NCI-H69 (cell line): Measurements from ENCODE around the gene MACC1.

Experiments
- DNase-seq: peaks from one replicate; lab custom pipeline; 2025; lab: John Stamatoyannopoulos, UW

MACC1 gene, protein sequence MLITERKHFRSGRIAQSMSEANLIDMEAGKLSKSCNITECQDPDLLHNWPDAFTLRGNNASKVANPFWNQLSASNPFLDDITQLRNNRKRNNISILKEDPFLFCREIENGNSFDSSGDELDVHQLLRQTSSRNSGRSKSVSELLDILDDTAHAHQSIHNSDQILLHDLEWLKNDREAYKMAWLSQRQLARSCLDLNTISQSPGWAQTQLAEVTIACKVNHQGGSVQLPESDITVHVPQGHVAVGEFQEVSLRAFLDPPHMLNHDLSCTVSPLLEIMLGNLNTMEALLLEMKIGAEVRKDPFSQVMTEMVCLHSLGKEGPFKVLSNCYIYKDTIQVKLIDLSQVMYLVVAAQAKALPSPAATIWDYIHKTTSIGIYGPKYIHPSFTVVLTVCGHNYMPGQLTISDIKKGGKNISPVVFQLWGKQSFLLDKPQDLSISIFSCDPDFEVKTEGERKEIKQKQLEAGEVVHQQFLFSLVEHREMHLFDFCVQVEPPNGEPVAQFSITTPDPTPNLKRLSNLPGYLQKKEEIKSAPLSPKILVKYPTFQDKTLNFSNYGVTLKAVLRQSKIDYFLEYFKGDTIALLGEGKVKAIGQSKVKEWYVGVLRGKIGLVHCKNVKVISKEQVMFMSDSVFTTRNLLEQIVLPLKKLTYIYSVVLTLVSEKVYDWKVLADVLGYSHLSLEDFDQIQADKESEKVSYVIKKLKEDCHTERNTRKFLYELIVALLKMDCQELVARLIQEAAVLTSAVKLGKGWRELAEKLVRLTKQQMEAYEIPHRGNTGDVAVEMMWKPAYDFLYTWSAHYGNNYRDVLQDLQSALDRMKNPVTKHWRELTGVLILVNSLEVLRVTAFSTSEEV

DNA sequence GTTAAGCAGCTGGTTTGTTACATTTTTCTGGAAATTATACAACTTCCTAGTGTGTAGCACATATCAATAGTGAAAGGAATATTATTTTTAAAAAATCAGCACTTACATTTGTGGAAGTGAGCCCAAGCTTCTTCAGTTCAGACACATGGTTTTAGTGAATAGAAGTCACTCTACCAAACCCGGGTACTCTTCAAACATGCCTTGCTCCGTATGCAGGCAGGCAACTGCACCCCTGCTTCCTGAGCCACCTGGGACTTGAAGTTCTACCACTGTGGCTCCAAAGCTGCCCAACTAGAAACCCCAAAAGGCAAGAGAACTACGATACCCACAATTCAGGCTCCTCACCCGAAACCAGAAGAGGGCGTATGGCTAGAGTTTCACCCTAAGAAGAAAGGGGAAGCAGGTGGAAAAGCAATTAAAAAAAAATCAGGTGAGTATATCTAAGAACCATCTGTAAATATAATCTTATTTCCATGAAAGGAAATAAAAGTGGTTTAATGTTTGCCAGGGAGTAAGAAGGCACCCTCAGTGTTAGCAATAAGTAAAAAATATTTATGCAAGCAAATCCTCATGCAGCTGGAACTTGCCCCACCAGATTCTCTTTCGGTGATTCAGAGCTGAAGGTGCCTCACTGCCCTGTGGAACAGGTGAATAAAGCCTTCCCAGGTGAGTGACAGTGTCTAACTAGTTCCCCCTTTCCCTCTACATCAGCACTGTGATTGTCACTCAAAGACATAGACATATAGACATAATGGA is at the start of gene MACC1:
Gene MACC1 (minus strand): TSS at position 192 of the 756 bp plus-strand sequence. CDS start 55,522 bp downstream, outside the sequence.
- peak; percentile 90 for DNase-seq

DNA sequence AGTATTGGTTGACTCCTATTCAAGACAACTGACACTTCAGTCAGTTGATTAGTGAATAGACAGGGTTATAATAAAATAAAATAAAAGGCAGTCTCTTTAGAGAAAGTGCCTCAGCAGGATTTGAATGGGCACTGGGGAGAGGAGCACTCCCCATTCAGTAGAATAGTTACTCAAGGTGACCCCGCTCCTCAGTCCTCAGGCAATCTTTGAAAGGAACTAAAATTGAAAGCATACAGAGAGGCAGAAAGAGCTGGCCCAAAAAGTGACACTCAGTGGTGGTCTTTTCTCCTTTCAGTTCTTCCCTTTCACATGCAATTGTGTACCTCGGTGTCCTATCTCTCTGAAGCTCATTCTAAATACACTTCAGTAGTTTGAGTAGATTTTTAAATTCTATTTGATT is 47.4 kb upstream of the MACC1 start:
- peak; percentile 81 for DNase-seq

DNA sequence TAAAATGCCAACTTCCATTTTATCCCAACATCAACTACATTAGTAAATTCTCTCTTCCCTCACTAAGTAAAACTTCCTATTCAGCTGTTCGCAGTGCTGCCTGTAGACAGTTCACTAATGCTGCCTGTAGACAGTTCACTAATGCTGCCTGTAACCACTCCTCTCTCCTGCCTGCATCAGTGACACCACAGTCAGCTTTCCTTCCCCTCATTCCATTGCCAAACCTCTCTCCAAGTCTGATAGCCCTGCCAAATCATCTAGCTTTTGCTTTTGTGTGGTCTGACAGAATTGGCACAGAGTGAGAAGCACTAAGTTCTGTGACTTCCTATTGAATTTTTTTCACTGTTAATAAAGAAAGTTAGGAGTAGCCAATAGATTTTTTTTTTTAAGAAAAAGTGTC is 43.0 kb upstream of the MACC1 start:
- DNase-seq, result no peak

DNA sequence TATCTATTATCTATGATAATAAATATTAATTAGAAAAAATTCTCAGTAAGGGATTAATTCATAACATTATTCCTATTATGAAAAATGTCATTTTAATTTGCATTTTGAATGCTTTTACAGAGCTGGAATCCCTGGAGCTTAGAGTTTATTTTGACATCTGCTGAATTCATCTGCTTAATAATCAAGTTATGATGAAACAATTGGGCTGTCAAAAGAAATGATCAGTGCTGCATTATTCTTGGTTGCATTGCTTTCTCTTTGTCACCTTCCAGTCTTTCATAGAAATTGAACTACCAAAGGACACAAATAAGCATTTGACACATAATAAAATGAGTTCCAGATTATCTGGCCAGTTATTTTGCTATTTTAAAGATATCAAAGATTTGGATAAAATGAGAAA is 40.0 kb upstream of the MACC1 start:
- no peak for DNase-seq

DNA sequence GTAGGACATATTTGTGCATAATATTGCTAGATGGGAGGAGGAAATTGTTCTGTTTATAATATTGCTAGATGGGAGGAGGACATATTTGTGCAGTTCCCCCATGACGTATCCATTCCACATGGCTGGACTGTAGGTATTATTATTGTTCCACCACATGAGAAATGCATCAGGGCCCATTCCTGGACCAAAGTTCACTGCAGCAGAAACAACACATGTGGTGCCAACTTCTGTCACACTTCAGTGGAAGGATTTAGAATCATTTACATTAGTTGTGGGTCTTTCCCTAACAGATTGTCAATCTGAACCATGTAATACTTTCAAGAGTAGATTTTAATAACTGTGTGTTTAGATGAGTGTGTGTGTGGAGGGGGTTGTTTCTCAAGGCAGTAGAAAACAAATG is 32.7 kb upstream of the MACC1 start:
- peak; percentile 60 for DNase-seq

DNA sequence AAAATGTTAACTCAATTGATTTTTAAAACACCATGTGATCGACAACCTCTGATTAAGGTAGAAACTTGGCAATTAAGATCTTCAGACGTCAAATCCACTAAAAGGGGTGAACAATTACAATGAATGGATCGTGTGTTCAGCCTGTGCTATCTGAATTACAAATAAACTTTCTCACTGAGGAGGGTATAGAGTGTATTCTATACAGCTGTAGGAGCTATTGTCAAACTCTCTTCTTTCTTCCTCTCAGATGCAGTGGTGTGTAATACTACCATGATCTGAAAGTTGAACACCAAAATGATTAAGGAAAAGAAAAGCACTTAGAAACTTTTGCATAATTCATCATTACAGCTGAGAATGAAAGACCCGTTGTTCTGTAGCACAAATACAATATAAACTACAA is 32.2 kb upstream of the MACC1 start:
- no peak for DNase-seq

DNA sequence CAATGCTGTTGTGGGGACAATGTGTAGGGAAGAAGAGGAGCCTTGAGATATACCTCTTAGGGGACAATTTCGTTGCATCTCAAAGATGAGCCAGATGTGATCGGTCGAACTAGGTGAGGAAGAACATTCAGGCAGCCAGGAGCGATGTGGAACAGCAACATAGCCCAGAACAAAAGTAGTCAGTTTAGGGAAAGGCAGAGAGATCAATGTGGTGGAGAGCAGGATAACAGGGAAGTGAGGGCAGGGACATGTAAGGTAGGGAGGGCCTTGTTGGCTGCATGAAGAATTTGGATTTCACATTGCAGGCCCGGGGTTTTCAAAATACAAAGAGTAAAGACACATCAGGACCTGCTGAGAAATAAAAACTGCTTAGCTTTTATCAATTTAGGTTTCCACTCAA is 29.1 kb upstream of the MACC1 start:
- no peak for DNase-seq

DNA sequence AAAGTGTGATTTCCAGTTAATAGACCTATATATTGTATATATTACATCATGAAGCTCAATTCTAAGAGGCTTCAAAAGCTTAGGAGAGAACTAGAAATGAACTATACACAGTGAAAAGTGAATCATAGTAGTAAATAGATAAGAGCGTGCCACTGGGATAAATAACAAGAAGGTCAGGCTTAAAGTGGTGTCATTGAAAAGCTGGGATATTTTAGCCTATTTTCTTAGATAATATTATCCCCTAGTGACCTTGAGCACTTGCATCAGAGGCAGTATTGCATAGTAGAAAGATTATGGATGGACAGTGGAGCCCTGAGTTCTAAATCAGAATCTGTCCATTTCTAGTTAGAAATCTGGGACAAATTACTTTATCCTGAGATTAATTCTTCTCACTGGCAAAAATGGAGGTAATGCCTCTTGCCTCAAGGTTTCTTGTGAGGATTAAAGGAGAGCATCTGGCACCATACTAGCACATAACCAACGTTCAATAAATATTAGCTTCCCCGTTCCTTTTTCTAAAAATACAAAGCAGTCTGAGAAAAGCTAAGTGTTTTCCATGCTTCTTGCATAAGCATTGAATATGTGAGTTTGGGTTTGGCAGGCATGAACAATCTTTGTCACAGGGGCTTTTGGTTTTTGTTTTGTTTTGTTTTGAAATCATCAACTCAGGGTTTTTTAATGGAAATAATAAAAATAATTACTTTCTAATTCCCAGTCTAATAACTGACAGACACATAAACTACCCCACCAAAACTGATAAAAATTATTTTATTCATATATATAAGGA is 27.3 kb upstream of the MACC1 start:
- DNase-seq, result no peak

DNA sequence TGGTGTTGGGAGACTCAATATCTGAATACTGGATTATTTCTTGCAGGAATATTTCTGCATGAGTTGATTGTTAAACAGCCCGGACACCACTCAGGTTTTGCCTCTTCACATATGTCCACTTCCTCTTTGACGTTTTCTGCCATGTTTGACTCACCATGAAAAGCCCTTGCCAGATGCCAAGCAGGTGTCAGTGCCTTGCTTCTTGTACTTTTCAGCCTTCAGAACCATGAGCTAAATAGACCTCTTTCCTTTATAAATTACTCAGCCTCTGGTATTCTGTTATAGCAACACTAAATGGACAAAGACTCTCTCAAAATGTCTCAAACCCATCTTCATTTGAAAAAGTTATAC is 24.7 kb upstream of the MACC1 start:
- no peak for DNase-seq

DNA sequence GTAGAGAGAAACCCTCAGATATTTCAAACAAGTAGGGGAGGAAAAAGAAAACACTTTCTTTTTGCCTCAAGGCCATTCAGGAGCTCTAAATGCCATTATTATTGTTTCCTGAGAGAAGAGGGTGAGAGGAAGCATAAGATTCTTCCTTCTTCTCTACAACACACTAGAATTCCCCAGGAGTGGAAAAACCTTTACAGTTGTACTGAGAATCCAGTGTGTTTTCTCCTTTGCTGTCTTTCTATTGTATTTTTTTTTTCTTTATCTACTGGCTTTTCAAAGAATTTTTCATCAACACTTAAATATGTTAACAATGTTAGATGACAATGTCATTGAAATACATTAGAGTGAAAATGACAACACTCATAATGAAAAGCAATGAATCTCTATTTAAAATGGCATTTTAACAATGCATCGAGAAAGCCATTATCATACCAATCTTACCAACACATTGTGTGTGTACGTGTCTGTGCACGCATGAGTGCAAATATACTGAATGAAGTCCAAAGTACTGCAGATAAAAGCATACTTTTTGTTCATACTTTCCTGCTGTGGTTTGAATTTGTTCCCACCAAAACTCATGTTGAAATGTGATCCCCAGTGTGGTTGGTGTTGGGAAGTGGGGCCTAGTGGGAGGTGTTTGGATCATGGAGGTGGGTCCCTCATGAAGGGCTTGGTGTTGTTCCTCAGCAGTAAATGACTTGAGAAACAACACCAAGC is 24.2 kb upstream of the MACC1 start:
- peak; percentile 72 for DNase-seq

DNA sequence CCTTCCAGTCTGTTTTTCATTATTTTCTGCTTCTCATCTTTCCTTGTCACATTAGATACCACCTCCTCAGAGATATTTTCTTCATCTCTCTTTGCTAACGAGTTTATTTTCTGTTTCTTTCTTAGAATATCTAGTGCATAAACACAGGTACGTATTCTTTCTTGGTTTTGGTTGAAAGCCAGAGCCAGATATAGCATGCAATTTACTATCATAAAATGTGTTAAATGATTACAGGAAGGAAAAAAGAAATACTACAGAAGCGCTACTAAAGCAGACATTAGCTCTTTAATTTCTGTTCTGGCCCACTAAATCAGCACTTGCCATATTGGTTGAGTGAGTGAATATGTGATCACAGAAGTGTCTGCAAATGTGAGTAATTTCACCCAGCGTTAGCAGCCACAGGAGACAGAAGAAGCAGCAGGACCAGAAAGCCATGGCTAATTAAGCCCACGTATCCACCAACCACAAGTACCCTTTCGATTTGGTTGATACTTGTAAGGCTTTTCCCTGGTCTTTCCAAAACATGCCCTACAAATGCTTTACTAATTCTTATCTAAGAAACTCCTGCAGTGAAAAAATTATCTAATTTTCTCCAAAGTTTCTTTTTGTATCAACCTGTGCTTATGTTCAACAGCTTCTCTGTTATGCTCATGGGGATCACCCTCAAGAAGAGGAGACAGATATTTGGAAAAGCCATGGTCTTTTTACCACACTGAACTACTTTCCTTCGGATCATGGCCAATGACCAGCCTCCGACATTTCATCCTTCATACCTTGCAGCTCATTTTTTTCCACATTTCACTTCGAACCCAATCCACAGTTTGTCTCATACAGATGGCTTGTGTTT is 23.1 kb upstream of the MACC1 start:
- peak; percentile 26 for DNase-seq

DNA sequence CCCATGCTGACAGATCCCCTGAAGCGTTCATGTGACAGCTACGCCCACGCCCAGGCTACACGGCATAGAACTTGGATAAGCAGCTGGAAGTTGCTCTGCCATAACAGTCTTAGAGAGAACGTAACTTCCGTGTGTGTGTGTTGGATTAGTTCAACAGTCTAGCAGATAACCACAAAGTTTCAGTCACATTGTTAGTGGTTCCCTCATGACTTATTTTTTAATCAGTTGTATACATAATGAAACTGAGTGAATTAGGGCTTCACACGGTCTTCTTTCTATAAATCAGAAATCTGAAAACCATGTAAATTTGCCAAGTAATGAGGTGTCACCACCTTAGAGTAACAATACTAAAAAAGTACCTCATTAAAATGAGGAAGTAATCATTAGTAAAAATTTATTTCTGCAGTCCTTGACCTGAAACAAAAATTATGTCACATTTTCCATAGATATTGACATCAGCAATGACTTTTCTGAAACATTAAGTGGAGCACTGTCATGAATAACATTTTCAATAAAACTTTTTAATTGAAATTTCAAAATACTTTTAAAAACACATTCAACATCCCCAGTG is 21.7 kb upstream of the MACC1 start:
- no peak for DNase-seq

DNA sequence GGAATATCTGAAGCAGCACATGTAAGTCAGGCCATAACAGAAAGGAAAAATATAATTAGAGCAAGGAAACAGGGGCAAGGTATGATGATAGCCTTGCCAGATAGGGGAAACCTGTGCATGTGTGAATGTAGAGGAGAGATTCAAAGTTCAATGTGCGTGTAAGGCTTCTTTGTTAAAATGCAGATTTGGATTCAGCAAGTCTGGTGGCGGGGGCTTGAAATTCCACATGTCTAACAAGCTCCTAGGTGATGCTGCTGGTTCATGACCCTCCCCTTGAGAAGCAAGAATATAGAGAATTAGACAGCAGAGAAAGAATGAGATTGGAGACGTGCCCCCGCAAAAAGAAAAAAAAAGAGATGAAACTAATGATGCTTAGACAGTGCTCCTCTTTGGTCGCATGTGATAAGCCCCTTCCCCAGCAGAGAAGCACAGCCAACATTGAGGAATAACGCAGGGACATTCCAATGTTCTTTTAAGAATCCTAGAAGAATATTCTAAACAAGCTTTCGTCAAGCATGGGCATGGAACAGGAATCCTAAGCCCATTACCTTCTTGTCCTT is 21.1 kb upstream of the MACC1 start:
- no peak for DNase-seq

DNA sequence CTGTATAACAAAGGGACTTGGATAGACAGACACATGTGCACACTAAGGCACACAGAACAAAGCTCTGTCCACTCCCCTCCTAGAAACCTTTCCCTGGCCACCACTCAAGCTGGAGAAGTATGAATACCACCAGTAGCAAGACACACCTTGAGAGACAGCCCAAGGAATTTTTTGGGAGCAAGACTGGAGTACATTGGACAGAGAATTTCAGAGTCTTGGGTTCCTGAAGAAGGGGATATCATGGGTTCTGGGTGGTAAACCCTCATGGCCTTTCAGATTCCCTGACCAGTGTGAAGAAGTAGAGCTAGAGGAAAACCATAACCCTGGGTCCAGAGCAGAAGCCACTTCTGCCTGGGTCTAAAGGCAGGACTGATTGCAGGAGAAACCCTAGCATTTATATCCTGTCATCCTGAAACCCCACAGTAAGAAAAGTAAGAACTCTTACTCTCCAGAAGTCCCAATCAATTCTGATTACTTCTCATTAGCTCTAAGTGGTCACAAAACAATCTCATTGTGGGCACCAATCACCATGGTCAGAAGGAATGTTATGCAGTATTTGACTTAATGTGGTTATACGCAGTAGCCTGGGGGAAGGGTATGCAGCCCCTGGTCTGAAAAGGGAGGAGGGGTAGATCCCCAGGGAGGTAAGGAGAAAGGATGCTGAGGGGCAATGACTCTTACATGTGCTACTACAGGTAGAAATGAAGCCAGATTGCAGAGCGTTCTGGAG is 20.4 kb upstream of the MACC1 start:
- no peak for DNase-seq

DNA sequence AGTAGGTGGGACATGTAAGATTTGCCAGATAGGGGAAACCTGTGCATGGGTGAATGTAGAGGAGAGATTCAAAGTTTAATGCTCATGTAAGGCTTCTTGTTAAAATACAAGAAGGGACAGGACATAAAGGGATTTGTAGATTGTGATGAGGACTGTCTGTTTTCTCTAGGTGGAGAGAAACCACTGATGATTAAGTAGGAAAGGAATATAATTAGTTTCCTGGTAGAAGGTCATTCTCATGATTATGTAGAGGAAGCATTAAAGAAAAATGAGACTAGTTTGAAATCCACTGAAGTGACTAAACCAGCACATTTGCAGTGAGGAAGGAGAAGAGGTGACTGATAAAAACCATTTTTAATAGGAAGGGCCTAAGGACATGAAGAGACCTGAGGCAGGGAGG is 19.6 kb upstream of the MACC1 start:
- DNase-seq, result no peak

DNA sequence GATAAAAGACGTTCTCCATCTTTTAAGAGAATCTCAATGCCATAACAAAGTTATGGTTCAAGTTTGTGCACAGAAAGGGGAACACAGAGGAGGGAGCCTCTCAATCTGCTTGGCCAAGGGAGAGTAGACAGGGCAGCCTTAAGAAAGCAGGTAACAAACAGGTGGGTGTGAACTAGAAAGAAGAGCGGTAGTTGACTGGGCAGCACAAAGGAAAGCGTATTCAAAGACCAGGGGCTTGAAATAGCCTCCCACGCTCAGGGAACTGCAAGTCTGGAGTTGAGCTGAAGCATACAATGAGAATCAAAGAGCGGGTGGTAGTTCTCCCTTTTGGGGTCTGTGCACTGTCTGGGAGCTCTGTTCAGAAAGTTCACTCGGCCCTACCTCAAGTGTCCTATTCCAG is 18.9 kb upstream of the MACC1 start:
- DNase-seq, result no peak

DNA sequence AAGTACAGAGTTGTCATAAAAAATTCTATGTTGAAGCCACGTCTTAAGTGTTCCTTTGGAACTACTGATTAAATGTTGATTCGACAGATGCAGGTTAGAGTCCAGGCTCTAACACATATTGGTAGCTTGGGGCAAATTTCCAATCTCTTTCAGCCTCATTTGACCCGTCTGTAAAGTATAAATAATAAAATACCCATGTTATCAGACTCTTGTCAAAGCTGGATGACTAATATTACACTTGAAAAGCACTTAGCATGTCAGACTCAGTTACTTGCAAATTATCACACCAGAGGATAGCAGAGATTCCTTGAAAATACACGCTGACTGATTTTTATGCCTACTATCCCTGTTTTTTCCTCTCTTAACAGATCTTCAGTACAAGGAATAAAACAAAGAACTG is 18.1 kb upstream of the MACC1 start:
- no peak for DNase-seq

DNA sequence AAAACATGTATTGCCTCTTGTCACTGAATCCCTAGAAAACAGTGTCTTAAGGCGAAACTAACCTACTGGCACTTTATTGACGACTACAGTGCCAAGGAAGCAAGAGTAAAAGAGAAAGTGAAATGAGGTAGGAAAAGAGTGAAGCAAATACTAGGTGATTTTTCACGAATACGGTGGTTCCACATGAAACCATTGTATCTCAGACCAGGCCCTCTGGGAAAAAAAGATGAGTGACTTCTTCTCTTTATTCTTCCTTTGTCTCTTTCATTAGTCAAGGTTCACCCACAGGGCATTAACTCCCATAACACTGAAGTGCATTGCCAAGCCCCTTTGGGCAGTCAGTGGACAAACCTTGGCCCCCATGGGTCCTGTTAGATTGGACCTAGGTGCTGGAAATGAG is 16.2 kb upstream of the MACC1 start:
- DNase-seq, result no peak

DNA sequence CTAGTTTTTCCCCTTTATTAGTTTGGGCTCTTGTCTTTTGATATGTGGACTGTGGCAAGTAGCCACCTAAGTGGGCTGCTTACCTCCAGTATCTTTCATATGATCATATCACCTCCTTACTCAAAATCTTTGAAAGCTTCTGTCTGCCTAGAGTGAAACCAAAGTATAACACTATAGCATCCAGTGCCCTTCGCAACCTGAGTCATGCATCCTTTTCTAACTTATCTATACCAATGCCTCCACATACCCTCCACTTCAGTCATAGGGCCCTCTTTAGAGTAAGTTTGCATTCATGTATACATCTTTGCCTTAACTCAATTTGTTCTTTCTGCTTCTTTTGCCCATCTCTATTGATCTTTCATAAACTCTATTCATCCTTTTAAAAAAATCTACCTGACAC is 15.7 kb upstream of the MACC1 start:
- DNase-seq, result no peak
